Activated CD4-positive, alpha-beta T cell treated with anti-CD3 and anti-CD28 coated beads, Interleukin-2, amount 10 ng/mL, durations not matched to agents 24 days and 14 days (primary cell): ENCODE data around the gene STAT4. TPM values are rescaled to one million over a fixed set of nuclear protein-coding genes. Genes with fewer than 3 reads are reported as not detected.
A peak's percentile ranks its signal among the peaks of the same experiment; 100 is the strongest.

Experiments used
- DNase-seq: peaks from one replicate; pipeline ENCODE4 v3.0.0; 2022
- H3K27ac Mint-ChIP-seq: one replicate; pipeline ENCODE4 v1.8.0; 2022; ENCODE audit warnings: mild to moderate bottlenecking, mixed read lengths
- H3K27me3 Mint-ChIP-seq: one replicate; pipeline ENCODE4 v1.8.0; 2022; ENCODE audit warnings: mixed read lengths
- H3K36me3 Mint-ChIP-seq: one replicate; pipeline ENCODE4 v1.8.0; 2022; ENCODE audit warnings: low read depth, mild to moderate bottlenecking, mixed read lengths
- H3K4me1 Mint-ChIP-seq: one replicate; pipeline ENCODE4 v1.8.0; 2021; ENCODE audit warnings: mixed read lengths
- H3K4me3 Mint-ChIP-seq: one replicate; pipeline ENCODE4 v1.8.0; 2022; ENCODE audit warnings: mild to moderate bottlenecking, moderate library complexity, mixed read lengths
- H3K9me3 Mint-ChIP-seq: one replicate; pipeline ENCODE4 v1.8.0; 2021; ENCODE audit warnings: mixed read lengths
- intact Hi-C: fragments of 100-400 bp; cut with micrococcal nuclease; formaldehyde crosslinking; loops from one replicate; pipeline ENCODE4 v1.15.1; 2023
- total RNA-seq: library from RNA; stranded (reverse); gene quantifications from 2 replicates; pipeline ENCODE4 v1.2.3, GENCODE V29; 2022

The STAT4 gene
- total RNA-seq, 1 donor from 2014 or later, result 50.8 TPM

- Mint-ChIP-seq H3K27ac (no peak overlapping the region), H3K27me3 (no peaks in the 10 kb centered on the region), H3K4me3 (no peak overlapping the region), H3K36me3 (peaks cover 28% of the 10 kb centered on the region), H3K4me1 (peaks cover 22% of the 10 kb centered on the region), H3K9me3 (no peaks in the 10 kb centered on the region)
- peak; percentile 80 for DNase-seq
- intact Hi-C loops, result loop anchor here (1.0 to 10.0 kb wide), 4 partner anchors 65 to 469 kb away; no protein-coding TSS in a partner anchor
Measured at GRCh38 chr2:191051825-191052778, 98.7 kb downstream of the STAT4 start.

DNA sequence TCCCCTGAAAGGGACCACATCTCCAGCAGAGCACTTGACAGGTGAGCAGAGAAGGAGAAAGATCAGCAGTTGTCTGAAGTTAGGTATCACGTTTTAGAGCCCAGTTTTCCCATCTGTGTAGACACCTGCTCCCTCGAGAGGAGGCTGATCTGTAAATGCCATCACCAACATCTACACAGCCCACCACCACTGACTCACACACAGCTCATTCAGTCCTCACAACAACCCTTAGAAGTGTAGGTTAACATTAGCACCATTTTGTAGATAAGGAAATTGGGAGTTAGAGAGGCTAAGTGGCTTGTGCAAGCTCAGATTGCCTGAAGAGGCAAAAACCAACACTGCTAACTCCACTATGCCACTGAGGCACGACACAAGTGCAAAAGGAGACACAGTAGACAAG lies 99.6 kb downstream of the STAT4 start:
- intact Hi-C loops, result loop anchor here (10.0 kb wide), 1 partner anchor 334 kb away; no protein-coding TSS in a partner anchor
- Mint-ChIP-seq H3K4me3 (no peak overlapping the region), H3K9me3 (no peaks in the 10 kb centered on the region), H3K36me3 (peaks cover 32% of the 10 kb centered on the region), H3K4me1 (peaks cover 18% of the 10 kb centered on the region), H3K27ac (no peak overlapping the region), H3K27me3 (no peaks in the 10 kb centered on the region)
- DNase-seq, result peak; percentile 53

GRCh38 chr2:191050640-191050987 lies 100.2 kb downstream of the STAT4 start:
- H3K9me3 Mint-ChIP-seq, result no peaks in the 10 kb centered on the region
- H3K4me1 Mint-ChIP-seq, result peaks cover 14% of the 10 kb centered on the region
- no peak overlapping the region for H3K4me3 Mint-ChIP-seq
- intact Hi-C loops, result loop anchor here (10.0 kb wide), 1 partner anchor 334 kb away; no protein-coding TSS in a partner anchor
- H3K27ac Mint-ChIP-seq, result peak overlapping the region; percentile 50
- H3K27me3 Mint-ChIP-seq, result no peaks in the 10 kb centered on the region
- H3K36me3 Mint-ChIP-seq, result peaks cover 36% of the 10 kb centered on the region
- peak; percentile 51 for DNase-seq

DNA sequence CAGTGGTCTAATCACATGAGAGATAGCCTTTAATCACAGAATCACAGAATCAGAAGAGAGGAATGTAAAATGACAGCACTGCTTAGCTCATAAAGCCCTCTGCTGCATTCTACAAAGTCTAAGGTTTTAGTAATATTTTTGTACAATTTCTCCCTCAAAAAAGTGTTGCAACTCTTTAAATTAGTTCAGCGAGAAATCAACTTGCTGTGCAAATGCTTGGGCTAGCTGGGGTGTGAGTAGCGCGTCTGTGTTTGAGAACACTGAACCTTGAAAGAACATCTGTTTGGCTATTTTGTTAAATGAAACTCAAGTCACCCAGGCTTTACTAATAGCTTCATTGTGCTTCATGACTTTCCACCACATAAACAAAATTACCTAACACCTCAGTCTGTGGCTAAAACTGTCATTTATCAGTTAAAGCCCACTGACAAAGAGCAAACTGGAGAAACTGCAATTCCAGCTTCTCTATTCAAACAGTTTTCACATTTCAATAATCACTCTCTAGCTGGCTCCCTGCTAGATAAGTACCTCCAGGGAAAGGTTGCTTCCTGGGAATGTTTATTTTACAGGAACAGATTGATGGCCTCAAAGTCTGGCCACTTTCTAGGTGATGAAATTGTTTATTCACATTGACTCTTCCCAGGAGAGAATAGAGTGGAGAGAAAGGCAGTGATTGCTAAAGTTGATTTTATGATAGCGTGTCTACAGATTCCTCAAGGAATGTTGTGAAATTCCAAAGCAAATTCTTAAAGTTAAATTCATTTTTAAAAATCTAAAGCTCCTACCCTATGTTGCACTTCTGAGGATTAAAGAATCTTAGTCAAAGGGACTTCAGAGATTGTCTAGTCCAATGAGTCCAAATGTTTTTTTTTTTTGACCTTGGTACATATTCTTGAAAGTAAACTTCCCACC lies 100.8 kb downstream of the STAT4 start:
- peaks cover 42% of the 10 kb centered on the region for H3K36me3 Mint-ChIP-seq
- intact Hi-C loops, result loop anchor here (10.0 kb wide), 1 partner anchor 335 kb away; no protein-coding TSS in a partner anchor
- H3K4me3 Mint-ChIP-seq, result no peak overlapping the region
- H3K27ac Mint-ChIP-seq, result no peak overlapping the region
- no peaks in the 10 kb centered on the region for H3K9me3 Mint-ChIP-seq
- DNase-seq, result no peak
- H3K27me3 Mint-ChIP-seq, result no peaks in the 10 kb centered on the region
- H3K4me1 Mint-ChIP-seq, result peaks cover 14% of the 10 kb centered on the region

DNA sequence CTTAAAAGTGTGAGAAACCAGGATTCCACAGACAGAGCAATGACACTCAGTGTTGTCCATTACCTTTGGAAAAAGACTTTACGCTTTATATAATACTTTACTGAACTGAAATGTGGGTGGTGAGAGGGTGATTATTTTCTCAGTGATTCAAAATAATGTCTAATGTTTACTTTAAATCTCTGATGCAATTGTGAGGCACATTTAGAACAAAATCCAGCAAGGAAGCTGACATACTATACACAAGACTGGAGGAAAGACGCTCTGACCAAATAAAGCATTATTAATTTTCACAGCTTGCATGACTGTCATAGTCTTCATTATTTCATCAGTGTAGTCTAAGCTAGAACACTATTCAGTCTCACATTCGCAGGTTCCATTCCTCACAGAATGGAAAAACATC lies 102.7 kb downstream of the STAT4 start:
- H3K36me3 Mint-ChIP-seq, result peaks cover 48% of the 10 kb centered on the region
- intact Hi-C loops, result no loop called here

DNA sequence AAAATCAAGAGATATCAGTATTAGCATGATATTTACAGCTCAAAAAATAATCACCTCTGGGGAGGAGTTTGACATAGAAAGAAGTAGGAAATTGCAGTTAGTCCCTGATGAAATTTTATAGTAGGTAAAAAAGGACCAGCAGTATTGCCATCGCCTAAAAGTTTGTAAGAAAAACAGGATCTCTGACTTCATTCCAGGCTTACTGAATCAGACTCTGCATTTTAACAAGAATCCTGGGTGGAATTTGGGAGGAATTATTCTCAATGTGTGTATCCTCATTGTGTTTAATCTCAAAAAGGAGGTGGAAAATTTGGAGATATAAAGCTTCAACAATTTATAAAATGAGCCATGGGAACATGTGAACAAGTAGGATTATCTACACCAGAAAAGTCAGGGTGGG lies 105.7 kb downstream of the STAT4 start:
- intact Hi-C loops, result no loop called here
- Mint-ChIP-seq H3K9me3 (peaks cover 6% of the 10 kb centered on the region), H3K36me3 (peaks cover 46% of the 10 kb centered on the region), H3K27ac (no peak overlapping the region), H3K27me3 (no peaks in the 10 kb centered on the region), H3K4me1 (peaks cover 18% of the 10 kb centered on the region), H3K4me3 (no peak overlapping the region)
- no peak for DNase-seq

More for the DNA sequence above, 102.7 kb downstream of the STAT4 start:
- Mint-ChIP-seq H3K4me3 (no peak overlapping the region), H3K9me3 (peaks cover 6% of the 10 kb centered on the region), H3K27ac (no peak overlapping the region), H3K4me1 (peaks cover 9% of the 10 kb centered on the region), H3K27me3 (no peaks in the 10 kb centered on the region)
- no peak for DNase-seq

DNA sequence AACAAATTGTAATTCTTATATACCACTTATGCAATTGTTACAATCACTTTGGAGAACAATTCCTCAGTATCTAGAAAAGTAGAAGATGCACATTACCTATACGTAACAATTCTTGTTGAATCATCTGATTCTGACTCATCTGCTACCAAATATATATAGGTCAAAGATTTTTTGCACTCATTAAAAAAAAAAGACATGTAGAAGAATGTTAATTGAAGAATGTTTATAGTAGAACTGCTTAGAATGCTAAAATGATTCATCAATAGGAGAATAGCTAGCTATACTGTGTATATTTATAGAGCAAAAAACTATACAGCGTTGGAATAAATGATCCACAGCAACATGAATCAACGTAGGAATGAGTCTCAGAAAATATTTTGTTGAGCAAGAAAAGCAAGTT lies 107.4 kb downstream of the STAT4 start:
- peaks cover 57% of the 10 kb centered on the region for H3K36me3 Mint-ChIP-seq
- no peaks in the 10 kb centered on the region for H3K27me3 Mint-ChIP-seq
- peaks cover 26% of the 10 kb centered on the region for H3K4me1 Mint-ChIP-seq
- no peak overlapping the region for H3K27ac Mint-ChIP-seq
- intact Hi-C loops, result no loop called here
- DNase-seq, result no peak
- no peak overlapping the region for H3K4me3 Mint-ChIP-seq
- H3K9me3 Mint-ChIP-seq, result peaks cover 6% of the 10 kb centered on the region

DNA sequence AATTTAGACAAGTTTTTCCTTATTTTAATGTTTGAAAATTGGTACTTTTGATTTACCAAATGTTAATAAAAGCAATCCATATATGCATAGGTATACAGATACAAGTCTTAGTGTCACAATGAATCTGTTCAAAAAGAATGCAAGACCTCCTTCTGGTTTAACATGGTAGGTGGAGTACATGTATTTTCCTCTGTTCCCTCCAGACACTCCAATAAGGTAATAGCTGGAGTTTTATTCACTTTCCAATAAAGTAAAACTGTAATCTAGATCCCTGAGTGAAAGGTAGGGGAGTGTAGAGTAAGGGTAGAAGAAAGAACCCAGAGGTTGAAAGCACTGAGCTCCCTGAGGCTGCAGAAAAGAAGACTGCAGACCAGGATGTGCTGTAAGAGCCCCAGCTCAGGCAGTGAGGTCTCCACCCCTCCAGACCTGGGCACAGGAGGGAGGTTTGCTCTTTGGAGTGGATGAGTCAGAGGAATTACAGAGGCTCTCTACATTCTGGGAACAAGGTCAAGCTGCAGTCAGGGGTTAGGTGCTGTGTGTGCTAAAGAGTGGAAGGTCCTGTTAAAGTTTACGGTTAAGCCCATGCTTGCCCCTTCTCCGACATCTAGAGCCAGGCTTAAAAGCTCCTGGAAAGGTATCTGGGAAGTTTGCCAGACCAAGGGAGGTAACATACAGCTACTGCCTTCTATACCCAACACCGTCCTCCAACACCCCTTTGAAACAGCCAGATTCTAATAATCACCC lies 109.2 kb downstream of the STAT4 start:
- intact Hi-C loops, result no loop called here
- no peak overlapping the region for H3K27ac Mint-ChIP-seq
- H3K9me3 Mint-ChIP-seq, result peaks cover 6% of the 10 kb centered on the region
- H3K27me3 Mint-ChIP-seq, result no peaks in the 10 kb centered on the region
- DNase-seq, result peak; percentile 66
- H3K4me3 Mint-ChIP-seq, result no peak overlapping the region
- peaks cover 63% of the 10 kb centered on the region for H3K36me3 Mint-ChIP-seq
- H3K4me1 Mint-ChIP-seq, result peaks cover 40% of the 10 kb centered on the region

DNA sequence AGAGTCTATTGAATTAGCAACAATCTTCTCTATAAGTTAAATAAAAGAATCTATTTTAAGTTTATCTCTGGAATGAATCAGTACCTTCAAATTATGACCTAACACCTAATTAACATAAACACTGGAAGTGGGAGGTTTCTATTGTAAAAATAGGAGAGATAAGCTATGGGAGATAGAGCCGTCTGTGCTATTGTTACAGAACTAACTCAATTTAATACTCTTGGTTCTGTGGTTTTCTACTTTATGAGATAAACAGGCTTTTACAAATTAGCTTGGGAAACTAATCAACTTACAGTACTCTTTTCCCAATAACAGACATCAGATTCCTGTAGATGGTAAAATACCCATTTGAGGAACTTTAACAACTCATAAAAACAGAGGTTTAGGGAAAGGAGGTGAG lies 111.2 kb downstream of the STAT4 start:
- Mint-ChIP-seq H3K36me3 (peaks cover 61% of the 10 kb centered on the region), H3K27ac (no peak overlapping the region)
- intact Hi-C loops, result no loop called here

DNA sequence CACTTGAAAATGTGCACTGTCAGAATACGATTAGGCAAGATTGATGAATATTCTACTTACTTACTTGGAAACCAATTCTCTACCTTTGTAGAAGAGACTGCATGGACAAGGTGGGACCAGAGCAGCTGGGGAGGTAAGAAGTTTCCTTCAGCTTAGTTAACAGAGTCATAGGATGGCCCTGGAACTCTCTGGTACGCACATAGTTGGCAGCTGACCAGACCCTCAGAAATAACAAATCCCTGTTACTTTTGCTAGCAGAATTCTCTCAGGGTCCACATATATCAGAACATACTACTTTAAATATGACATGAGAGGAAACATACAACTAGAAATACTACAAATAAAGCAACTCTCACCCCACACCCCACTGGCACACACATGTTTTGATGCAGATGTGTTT lies 112.1 kb downstream of the STAT4 start:
- Mint-ChIP-seq H3K36me3 (peaks cover 56% of the 10 kb centered on the region), H3K4me3 (peak overlapping the region; percentile 47), H3K9me3 (no peaks in the 10 kb centered on the region), H3K27me3 (no peaks in the 10 kb centered on the region), H3K27ac (peak overlapping the region; percentile 75), H3K4me1 (peaks cover 41% of the 10 kb centered on the region)
- intact Hi-C loops, result loop anchor here (1.0 kb wide), 1 partner anchor 15 kb away; no protein-coding TSS in a partner anchor
- DNase-seq, result no peak

More for the DNA sequence above, 111.2 kb downstream of the STAT4 start:
- no peak overlapping the region for H3K4me3 Mint-ChIP-seq
- peaks cover 6% of the 10 kb centered on the region for H3K9me3 Mint-ChIP-seq
- peaks cover 41% of the 10 kb centered on the region for H3K4me1 Mint-ChIP-seq
- no peaks in the 10 kb centered on the region for H3K27me3 Mint-ChIP-seq
- DNase-seq, result no peak

- DNase-seq, result peak; percentile 85
- H3K9me3 Mint-ChIP-seq, result no peaks in the 10 kb centered on the region
- H3K27ac Mint-ChIP-seq, result peak overlapping the region; percentile 75
- peaks cover 41% of the 10 kb centered on the region for H3K4me1 Mint-ChIP-seq
- no peaks in the 10 kb centered on the region for H3K27me3 Mint-ChIP-seq
- H3K4me3 Mint-ChIP-seq, result peak overlapping the region; percentile 47
- peaks cover 60% of the 10 kb centered on the region for H3K36me3 Mint-ChIP-seq
- intact Hi-C loops, result loop anchor here (1.0 kb wide), 1 partner anchor 15 kb away; no protein-coding TSS in a partner anchor
Measured at GRCh38 chr2:191038241-191038725, 112.5 kb downstream of the STAT4 start.

- peak; percentile 50 for DNase-seq
- Mint-ChIP-seq H3K9me3 (no peaks in the 10 kb centered on the region), H3K4me1 (peaks cover 39% of the 10 kb centered on the region), H3K4me3 (no peak overlapping the region), H3K27me3 (no peaks in the 10 kb centered on the region), H3K27ac (peak overlapping the region; percentile 77), H3K36me3 (peaks cover 67% of the 10 kb centered on the region)
- intact Hi-C loops, result no loop called here
Measured at GRCh38 chr2:191037351-191037750, 113.4 kb downstream of the STAT4 start.

DNA sequence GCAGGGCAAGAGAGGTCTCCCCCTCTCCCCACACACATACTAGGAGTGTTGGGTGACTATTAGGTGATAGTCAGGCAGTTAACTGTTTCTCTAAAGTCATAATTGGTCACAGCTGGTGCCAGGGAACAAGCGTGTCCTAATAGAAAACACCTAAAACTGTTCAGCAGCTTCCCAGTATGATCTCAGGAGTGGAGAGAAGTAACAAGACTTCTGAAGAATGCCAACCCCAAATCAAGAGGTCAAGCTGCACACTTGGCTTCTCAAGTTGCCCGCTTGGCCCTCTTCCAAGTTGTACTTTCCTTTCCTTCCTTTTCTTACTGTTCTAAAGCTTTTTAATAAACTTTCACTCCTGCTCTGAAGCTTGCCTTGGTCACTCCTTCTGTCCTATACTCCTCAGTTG lies 114.4 kb downstream of the STAT4 start:
- Mint-ChIP-seq H3K27me3 (no peaks in the 10 kb centered on the region), H3K36me3 (peaks cover 70% of the 10 kb centered on the region), H3K9me3 (no peaks in the 10 kb centered on the region), H3K27ac (no peak overlapping the region), H3K4me3 (no peak overlapping the region), H3K4me1 (peaks cover 32% of the 10 kb centered on the region)
- intact Hi-C loops, result no loop called here
- DNase-seq, result peak; percentile 48
